ENCODE measurements around the gene IFNL4. TPM values are rescaled to one million over a fixed set of nuclear protein-coding genes. Genes with fewer than 3 reads are reported as not detected.

IFNL4 gene
- total RNA-seq, 2 donors from 2014 or later, result not detected

DNA sequence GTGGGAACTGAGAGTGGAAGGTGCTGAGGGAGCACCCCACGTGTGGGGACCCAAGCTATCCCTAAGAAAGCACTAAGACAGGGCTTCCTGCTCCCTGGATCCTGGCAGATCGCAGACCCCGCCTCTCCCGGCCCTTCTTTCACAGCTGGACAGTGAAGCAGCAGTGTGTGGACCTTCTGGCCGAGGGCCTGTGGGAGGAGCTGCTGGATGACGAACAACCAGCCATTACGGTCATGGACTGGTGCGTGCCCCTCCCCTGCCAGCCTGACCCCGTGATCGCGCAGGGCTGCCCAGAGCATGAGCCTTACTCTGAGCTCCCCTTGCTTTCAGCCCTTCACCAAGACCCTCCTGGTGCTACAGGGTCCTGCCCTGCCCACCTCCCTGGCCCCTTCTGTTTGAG is 49.6 kb downstream of the IFNL4 start:
- peaks cover 29% of the 10 kb centered on the region for H3K27me3 ChIP-seq (replicated peaks; ENCODE audit: insufficient read depth)
- TF ChIP-seq, protein P1, sequence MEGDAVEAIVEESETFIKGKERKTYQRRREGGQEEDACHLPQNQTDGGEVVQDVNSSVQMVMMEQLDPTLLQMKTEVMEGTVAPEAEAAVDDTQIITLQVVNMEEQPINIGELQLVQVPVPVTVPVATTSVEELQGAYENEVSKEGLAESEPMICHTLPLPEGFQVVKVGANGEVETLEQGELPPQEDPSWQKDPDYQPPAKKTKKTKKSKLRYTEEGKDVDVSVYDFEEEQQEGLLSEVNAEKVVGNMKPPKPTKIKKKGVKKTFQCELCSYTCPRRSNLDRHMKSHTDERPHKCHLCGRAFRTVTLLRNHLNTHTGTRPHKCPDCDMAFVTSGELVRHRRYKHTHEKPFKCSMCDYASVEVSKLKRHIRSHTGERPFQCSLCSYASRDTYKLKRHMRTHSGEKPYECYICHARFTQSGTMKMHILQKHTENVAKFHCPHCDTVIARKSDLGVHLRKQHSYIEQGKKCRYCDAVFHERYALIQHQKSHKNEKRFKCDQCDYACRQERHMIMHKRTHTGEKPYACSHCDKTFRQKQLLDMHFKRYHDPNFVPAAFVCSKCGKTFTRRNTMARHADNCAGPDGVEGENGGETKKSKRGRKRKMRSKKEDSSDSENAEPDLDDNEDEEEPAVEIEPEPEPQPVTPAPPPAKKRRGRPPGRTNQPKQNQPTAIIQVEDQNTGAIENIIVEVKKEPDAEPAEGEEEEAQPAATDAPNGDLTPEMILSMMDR (IDR thresholded peaks at IDR 0.05), result no peak
- no peak for TF ChIP-seq POLR2A (IDR thresholded peaks at IDR 0.05)
- TF ChIP-seq POLR2AphosphoS5 (IDR thresholded peaks at IDR 0.05), result no peak

DNA sequence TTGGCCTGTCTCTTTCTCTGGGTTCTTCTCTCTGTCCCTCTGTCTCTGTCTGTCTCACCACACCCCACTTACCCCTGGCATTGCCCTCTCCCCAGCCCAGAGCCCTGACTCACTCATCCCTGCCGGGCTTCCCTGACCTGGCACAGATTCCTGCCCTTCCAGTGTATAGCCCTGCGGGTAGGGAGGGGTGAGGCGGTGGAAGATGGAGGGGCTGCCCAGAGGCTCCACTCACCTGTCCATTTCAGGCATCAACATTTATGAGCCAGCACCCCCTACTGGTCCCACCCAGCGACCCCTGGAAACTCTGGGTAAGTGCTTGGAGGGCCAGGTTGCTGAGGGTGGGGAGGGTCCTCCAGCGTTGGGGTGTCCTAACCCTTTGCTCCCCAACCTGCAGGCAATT is 50.8 kb downstream of the IFNL4 start:
- Histone ChIP-seq H3K27me3 (replicated peaks; ENCODE audit: insufficient read depth) (peaks cover 18% of the 10 kb centered on the region), H3K4me3 (no peak overlapping the region), H3K27ac (no peak overlapping the region), H3K36me3 (no peaks in the 10 kb centered on the region), H3K9me3 (no peaks in the 10 kb centered on the region), H3K4me1 (replicated peaks) (peaks cover 4% of the 10 kb centered on the region)
- no peak for DNase-seq (ENCODE audit: low spot score)
- WGBS, result 52% methylated on average over 5 of the region's 5 CpGs
- intact Hi-C loops (cut with DNase I), result no loop called here
- TF ChIP-seq POLR2AphosphoS5 (IDR thresholded peaks at IDR 0.05), result no peak
- TF ChIP-seq, protein P1 (IDR thresholded peaks at IDR 0.05), result no peak
- TF ChIP-seq POLR2A (IDR thresholded peaks at IDR 0.05), result no peak

More for the DNA sequence above, 49.6 kb downstream of the IFNL4 start:
- 46% methylated on average over 11 of the region's 11 CpGs for WGBS
- no peaks in the 10 kb centered on the region for H3K9me3 ChIP-seq
- no peak overlapping the region for H3K27ac ChIP-seq
- H3K4me1 ChIP-seq (replicated peaks), result peaks cover 4% of the 10 kb centered on the region
- DNase-seq (ENCODE audit: low spot score), result no peak
- H3K36me3 ChIP-seq, result no peaks in the 10 kb centered on the region
- H3K4me3 ChIP-seq, result no peak overlapping the region
- intact Hi-C loops (cut with DNase I), result no loop called here

DNA sequence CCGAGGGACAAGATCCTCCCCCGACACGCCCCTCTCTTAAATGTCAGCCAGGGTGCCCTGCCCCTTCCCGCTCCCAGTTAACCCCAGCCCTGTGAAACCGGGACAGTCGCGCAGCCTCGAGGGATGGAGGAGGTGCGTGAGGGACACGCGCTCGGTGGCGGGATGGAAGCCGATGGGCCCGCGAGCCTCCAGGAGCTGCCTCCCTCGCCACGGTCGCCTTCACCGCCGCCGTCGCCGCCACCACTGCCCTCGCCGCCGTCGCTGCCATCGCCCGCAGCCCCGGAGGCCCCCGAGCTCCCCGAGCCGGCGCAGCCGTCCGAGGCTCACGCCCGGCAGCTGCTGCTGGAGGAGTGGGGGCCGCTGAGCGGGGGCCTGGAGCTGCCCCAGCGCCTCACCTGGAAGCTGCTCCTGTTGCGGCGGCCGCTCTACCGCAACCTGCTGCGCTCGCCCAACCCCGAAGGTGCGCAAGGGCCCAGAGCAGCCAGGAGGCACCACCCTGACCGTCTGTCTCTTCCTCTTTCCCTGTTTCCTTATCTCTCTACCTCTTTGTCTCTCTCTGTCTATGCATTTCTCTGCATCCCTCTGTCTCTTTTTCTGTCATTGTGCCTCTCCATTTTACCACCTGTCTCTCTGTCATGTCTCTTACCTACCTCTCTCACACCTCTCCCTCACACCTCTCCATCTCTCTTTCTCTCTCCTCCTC is 51.6 kb downstream of the IFNL4 start, which contains the start of gene NCCRP1:
Gene NCCRP1 (plus strand): TSS at position 105 of the 703 bp plus-strand sequence. CDS start 19 bp downstream, at position 124.
- H3K36me3 ChIP-seq, result no peaks in the 10 kb centered on the region
- TF ChIP-seq POLR2AphosphoS5 (IDR thresholded peaks at IDR 0.05), result no peak
- TF ChIP-seq, protein P1 (IDR thresholded peaks at IDR 0.05), result no peak
- no peak for TF ChIP-seq POLR2A (IDR thresholded peaks at IDR 0.05)
- DNase-seq (ENCODE audit: low spot score), result no peak
- peaks cover 4% of the 10 kb centered on the region for H3K4me1 ChIP-seq (replicated peaks)
- intact Hi-C loops (cut with DNase I), result no loop called here
- peaks cover 15% of the 10 kb centered on the region for H3K27me3 ChIP-seq (replicated peaks; ENCODE audit: insufficient read depth)
- 3% methylated on average over 34 of the region's 51 CpGs for WGBS
- no peak within 1 kb of the TSS for H3K4me3 ChIP-seq
- no peaks in the 10 kb centered on the region for H3K9me3 ChIP-seq
- no peak within 1 kb of the TSS for H3K27ac ChIP-seq

DNA sequence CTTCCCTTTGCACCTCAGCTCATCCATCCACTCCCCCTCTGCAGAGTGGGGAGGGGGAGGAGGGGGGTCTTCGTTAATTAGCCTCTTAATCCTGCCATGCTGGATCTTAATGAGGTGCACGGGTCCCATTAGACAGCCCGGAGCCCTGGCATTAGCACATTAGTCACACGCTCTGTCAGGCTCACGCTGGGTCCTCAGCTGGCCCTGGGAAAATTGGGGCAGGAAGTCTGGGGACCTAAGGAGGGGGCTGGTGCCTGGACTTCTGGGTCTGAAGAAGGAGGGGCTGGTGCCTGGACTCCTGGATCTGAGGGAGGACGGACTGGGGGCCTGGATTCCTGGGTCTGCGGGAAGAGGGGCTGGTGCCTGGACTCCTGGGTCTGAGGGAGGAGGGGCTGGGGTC is 52.3 kb downstream of the IFNL4 start:
- TF ChIP-seq, protein P1 (IDR thresholded peaks at IDR 0.05), result no peak
- TF ChIP-seq POLR2AphosphoS5 (IDR thresholded peaks at IDR 0.05) (no peak), POLR2A (IDR thresholded peaks at IDR 0.05) (no peak)
- peaks cover 13% of the 10 kb centered on the region for H3K27me3 ChIP-seq (replicated peaks; ENCODE audit: insufficient read depth)

More for the DNA sequence above, 52.3 kb downstream of the IFNL4 start:
- Histone ChIP-seq H3K9me3 (no peaks in the 10 kb centered on the region), H3K27ac (no peak overlapping the region), H3K4me1 (replicated peaks) (peaks cover 4% of the 10 kb centered on the region), H3K36me3 (no peaks in the 10 kb centered on the region), H3K4me3 (no peak overlapping the region)
- no peak for DNase-seq (ENCODE audit: low spot score)
- WGBS, result 34% methylated on average over 7 of the region's 7 CpGs
- intact Hi-C loops (cut with DNase I), result no loop called here

Other genes starting within 250 kb of the IFNL4 start
- gene FBXO27, start 216.3 kb downstream of the IFNL4 start, total RNA-seq, result 10 to 100 TPM; 15.9 to 26.4 TPM
- under 1 TPM in 1 of 2 donors, not detected in 1; 0.80 TPM for gene ACP7, start 164.5 kb downstream of the IFNL4 start, total RNA-seq
- gene PAK4, start 123.1 kb downstream of the IFNL4 start, total RNA-seq, result 100 to 1,000 TPM; 111 to 123 TPM
- 1 to 10 TPM; 1.4 to 2.7 TPM for gene NCCRP1, start 51.9 kb downstream of the IFNL4 start, total RNA-seq
- gene SYCN, start 44.6 kb downstream of the IFNL4 start, total RNA-seq, result 100 to 1,000 TPM in 1 of 2 donors, not detected in 1; 165 TPM
- gene IFNL3, start 3.9 kb downstream of the IFNL4 start, total RNA-seq, result not detected
- gene IFNL2, start 19.5 kb upstream of the IFNL4 start, total RNA-seq, result not detected
- not detected for gene IFNL1, start 47.6 kb upstream of the IFNL4 start, total RNA-seq
- 1 to 10 TPM; 4.2 to 5.6 TPM for gene LRFN1, start 72.0 kb upstream of the IFNL4 start, total RNA-seq
- gene GMFG, start 87.2 kb upstream of the IFNL4 start, total RNA-seq, result 10 to 100 TPM in 1 of 2 donors, 1 to 10 TPM in 1; 1.5 to 10.2 TPM
- 100 to 1,000 TPM; 133 to 227 TPM for gene SAMD4B, start 93.6 kb upstream of the IFNL4 start, total RNA-seq
- gene PAF1, start 142.2 kb upstream of the IFNL4 start, total RNA-seq, result 10 to 100 TPM; 47.5 to 63.6 TPM
- 10 to 100 TPM; 50.2 to 56.4 TPM for gene MED29, start 142.5 kb upstream of the IFNL4 start, total RNA-seq
- gene ZFP36, start 158.0 kb upstream of the IFNL4 start, total RNA-seq, result 100 to 1,000 TPM in 1 of 2 donors, 10 to 100 TPM in 1; 96.5 to 170 TPM
- gene PLEKHG2, start 163.8 kb upstream of the IFNL4 start, total RNA-seq, result 10 to 100 TPM; 14.4 to 21.1 TPM
- 1,000 to 10,000 TPM; 1,162 to 1,716 TPM for gene RPS16, start 187.1 kb upstream of the IFNL4 start, total RNA-seq
- gene SUPT5H, start 196.7 kb upstream of the IFNL4 start, total RNA-seq, result 100 to 1,000 TPM in 1 of 2 donors, 10 to 100 TPM in 1; 79.8 to 246 TPM
- gene TIMM50, start 232.0 kb upstream of the IFNL4 start, total RNA-seq, result 10 to 100 TPM; 54.1 to 75.5 TPM